Measurements from ENCODE around the gene BCKDK.
"Not testable (repeated sequence)": the region's sequence is repeated elsewhere in the genome, so short reads cannot be mapped to it uniquely, and the experiment has no call there.

BCKDK gene

DNA sequence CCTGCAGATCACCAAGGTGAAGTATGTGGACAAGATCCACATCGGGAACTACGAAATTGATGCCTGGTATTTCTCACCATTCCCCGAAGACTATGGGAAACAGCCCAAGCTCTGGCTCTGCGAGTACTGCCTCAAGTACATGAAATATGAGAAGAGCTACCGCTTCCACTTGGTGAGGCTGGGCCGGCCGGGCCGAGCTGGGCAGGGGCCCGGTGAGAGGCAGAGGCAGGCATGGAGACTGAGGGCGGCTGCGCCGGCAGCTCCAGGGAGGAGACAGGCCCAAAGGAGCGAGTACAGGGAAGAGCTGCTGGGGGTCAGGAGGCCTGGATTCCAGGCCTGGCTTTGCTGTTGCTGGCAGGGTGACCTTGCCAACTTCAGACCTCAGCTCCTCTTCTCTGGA lies 19.0 kb downstream of the BCKDK start:
- DNase-seq (ENCODE audit: low spot score): no peak

DNA sequence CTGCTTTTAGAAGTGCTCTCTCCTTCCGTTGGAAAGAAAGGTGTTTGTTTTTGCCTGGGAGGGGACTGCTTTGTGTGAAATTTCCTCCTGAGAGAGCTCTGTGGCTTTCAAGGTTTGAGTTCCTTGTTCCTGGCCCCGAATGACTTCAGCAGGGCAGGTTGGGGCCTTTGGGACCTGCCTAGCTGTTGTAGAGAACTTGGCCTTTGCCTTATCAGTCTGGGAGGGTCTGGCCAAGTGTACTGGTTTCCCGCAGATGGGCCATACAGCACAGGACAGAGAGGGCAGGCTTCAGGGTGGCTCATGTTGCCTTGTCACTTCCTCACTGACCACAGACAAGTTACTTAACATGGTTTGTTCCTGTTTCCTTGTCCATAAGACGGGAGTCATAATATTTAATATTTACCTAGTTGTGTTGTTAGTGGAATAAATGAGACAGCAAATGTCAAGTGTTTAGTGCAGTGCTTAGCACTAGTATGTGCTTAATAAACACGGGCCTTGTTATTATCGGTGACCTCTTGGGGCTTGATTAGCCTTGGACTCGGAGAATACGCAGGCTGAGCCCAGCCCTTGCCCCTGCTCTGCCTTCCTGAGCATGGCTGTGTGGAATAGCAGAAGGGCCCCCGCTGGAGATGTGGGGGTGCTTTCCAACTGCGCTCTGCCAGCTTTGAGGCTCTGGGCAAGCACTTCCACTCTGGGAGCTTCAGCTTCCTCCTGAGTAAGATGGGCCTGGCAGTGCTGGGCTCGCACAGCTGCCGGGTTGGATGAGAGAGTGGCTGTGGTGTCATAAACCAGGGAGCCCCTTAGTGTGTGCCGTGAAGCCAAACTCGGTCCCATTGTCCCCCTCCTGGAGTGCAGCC lies 20.8 kb downstream of the BCKDK start:
- DNase-seq (ENCODE audit: low spot score): no peak

DNA sequence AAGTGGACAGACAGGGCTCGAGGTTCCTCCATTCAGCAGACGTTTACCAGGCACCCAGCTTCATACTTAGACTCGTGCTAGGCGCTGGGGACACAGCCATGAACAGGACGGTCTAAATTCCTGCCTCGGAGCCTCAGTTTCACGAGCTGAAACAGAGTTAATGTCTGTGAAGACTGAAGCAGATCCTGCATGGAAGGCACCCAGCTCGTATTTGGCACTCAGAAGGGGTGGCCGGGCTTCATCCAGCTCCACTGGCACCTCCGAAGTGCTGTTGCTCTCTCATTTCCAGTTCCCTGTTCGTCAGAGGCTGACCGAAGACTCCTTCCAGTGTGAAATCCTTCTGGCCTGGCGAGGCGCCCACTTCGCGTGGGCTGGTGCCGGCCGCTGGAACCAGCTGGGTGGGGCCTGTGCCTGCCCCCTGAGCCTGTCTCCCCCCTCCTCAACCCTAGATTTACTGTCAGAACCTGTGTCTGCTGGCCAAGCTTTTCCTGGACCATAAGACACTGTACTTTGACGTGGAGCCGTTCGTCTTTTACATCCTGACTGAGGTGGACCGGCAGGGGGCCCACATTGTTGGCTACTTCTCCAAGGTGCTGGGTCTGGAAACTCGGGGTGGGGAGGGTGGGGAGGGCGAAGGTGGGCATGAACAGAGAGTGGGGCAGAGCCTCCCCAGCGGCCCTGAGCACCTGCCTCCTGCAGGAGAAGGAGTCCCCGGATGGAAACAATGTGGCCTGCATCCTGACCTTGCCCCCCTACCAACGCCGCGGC lies 21.6 kb downstream of the BCKDK start:
- no peak for DNase-seq (ENCODE audit: low spot score)

DNA sequence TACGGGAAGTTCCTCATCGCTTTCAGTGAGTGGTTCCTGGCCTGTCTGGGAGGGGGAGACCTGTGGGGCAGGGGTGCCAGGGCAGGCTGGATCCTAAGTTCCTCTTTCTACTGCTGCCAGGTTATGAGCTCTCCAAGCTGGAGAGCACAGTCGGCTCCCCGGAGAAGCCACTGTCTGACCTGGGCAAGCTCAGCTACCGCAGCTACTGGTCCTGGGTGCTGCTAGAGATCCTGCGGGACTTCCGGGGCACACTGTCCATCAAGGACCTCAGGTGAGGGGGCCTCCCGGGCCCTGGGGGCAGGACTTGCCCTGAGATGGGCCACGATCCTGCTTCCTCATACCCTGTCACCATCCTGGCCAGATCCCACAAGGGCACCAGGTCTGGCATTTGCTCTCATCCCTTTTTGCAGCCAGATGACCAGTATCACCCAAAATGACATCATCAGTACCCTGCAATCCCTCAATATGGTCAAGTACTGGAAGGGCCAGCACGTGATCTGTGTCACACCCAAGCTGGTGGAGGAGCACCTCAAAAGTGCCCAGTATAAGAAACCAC lies 22.2 kb downstream of the BCKDK start:
- DNase-seq (ENCODE audit: low spot score): no peak

DNA sequence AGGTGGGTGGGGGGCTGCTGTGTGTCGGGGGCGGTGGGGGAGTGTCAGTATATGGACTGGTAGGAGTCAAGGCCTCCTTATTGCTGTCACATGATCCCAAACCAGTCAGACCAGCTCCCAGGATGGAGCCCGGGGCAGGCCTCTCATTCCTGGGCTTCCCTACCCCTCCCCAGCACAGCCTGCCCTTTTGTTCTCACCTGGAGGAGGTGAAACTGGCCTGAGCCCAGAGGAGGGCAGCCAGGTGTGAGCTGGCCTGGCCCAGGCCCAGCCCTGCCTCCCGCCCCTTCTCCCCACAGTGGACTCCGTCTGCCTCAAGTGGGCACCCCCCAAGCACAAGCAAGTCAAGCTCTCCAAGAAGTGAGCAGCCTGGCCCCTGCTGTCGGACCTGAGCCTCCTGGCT lies 22.7 kb downstream of the BCKDK start:
- no peak for DNase-seq (ENCODE audit: low spot score)

DNA sequence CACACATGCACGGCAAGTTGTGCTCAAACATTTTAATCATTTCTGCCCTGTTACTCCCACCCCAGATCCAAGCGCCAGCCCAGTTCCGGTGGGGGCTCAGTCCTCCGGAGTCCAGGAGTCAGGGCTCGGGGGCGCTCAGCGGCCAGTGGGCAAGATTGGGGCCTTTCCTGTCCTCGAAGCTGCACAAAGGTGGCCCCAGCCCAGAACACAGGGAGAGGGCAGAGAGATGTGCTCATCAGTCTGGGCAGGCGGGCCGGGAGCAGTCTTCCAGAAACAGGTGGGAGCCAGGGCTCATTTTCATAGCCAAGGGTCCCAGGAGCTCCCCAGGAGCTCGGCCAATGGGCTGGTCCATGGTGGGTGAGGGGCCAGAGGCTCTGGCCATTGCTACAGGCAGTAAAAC lies 23.2 kb downstream of the BCKDK start:
- no peak for DNase-seq (ENCODE audit: low spot score)

DNA sequence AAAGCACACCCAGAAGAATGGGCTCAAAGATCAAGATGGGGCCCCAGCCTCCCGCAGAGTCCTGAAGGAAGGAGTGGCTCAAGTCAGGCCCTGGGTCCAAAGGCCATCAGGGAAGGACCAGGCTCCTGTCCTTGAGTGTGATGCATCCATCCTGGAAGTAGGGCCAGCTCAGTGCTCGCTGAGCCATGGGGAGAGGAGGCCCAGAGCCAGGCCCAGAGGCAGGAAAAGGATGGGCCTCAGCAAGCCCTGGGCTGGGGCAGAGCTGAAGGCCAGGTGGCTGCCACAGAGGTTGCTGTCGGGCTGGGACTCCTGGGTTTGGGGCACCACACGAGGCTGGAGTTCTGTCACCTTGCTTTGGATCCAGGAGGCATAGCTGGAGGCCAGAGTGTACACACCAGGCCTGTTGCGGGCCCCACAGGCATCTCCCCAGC lies 23.7 kb downstream of the BCKDK start:
- DNase-seq (ENCODE audit: low spot score): no peak

DNA sequence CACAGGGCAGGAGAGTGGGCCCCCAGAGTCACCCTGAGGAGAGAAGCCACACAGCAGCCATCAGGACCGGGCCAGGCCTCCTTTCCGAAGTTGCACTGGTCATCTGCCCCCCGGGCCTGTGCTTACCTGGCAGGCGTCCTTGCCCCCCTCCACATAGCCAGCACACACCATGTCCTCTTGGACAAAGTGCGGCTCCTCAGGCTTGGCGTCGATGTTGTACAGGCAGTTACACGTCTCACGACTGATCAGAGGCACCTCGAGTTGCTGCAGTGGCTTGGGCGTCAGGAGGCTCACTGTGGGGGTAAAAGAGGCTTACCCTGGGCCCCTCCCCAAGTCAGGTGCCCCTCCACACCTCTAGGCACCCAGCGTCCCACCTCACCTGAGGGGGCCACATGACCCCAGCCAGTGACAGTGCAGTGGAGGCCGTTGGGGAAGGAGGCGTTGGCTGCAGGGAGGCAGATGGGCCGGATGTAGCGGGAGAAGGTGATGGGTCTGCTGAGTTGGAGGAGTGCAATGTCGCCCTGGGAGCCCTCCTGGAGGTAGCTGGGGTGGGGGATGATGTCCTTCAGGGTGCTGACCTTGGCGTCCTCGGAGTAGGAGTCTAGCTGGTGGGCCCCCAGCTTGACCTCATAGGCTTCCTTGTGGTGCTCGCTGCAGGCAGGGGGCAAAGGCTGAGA lies 24.3 kb downstream of the BCKDK start:
- no peak for DNase-seq (ENCODE audit: low spot score)

DNA sequence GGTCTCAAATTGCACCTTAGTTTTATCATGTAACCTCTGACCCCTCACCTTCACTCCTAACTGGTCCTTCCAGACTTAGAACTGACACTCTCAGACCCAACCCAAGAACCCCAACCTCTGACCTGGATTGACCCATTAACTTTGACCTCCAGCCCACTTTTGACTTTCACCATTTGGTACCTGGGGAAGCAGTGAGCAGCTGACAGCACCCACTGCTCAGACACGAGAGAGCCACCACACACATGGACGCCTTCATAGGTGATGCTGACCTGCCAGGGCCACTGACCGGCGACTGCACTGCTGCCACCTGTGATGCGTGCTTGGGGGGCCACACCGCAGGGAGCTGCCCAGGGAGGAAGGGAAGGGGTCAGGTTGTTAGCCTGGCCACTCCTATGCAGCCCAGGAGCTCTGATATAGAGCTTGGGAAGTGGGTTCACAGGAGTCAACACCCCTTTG lies 24.9 kb downstream of the BCKDK start:
- no peak for DNase-seq (ENCODE audit: low spot score)

DNA sequence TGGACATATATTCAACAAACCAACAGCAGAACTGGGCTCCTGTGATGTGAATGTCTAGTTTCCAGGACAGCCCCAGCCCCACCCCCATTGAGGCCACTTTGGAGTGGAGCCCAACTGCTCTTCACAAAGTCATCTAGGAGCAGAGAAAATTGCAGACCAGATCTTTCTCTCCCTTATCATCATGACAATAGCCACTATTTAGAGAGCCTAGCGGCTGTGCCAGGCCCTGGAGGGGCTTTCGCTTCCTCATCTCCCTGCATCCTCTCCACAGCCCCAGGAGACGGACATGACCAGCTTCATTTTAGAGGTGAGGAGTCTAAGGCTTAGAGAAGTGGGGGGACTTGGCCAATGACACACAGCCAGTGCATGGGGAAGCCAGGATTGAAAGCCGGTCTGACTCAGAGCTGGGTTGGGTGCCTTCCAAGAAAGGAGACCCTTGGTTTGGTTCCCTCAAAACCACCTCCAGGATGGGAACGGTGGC lies 25.9 kb downstream of the BCKDK start:
- no peak for DNase-seq (ENCODE audit: low spot score)

DNA sequence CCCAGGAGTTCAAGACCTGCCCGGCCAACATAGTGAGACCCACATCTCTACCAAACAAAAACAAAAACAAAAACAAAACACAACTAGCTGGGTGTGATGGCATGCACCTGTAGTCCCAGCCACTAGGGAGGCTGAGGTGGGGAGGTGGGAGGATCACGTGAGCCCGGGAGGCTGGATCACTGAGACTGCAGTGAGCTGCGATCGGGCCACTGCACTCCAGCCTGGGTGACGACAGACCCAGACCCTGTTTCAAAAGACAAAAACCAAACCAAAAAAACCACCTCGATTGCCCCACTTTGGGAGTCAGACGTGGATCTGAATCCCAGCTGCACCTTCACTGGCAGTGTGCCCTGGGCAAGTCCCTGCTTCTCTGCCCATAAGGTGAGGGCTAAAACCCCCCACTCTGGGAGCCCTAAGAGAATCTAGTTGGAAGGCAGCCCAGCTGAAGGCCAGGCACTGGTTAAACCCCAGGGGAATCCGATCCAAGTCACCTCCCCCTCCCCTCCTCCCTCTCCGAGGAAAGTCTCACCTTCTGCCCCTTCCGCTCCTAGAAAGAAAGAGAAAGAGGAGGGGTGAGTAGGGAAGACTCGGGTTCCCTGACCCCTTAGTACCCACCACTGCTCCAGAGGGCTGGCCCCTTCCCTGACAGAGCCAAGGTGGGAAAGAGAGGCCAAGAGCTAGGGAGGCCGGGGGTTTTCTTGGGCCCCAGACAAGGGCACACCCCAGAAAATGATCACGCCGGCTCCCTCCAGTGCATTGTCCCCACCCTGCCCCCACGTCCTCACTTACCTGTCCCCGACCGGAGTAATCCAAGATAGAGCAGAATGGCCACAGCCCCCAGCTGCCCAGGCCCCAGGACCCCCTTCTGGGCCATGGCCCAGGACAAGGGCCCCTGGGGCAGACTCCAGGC lies 26.7 kb downstream of the BCKDK start:
- DNase-seq (ENCODE audit: low spot score): no peak

DNA sequence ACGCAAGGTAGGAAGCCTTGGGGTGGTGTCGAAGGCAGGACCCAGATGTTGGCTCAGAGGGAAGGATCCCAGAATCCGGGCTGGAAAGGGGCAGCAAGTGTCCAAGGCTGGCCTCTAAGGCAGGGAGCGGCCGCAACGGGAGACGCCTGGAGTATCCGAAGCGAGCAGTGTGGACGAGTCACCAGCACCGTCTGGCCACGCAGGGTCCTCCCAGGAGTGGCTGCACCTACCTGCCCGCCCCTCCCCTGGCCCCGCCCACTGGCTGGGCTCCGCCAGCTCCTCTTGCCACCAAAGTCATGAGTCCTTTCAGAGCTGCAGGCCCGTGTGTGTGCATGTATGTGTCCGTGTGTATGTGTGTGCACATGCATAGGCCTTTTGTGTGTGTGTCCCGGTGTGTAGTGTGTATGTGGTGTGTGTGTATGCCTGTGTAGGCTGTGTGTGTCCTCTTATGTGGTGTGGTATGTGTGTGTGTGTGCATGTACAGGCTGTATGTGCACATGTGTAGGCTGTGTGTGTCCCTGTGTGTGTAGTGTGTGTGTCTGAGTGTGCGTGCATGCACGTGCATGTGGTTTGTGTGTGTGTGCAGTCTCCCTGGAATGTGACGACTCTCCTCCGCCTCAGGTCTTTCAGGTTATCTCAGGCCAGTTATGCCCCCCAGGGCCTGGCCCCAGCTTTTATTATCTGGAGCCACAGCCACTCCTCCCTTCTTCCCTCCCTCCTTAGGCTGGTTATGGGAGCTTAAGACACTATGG lies 27.5 kb downstream of the BCKDK start, which contains the start of gene PRSS8:
Gene PRSS8 (minus strand): TSS at position 193 of the 752 bp plus-strand sequence. CDS start 229 bp downstream, outside the sequence.
- DNase-seq (ENCODE audit: low spot score): no peak

DNA sequence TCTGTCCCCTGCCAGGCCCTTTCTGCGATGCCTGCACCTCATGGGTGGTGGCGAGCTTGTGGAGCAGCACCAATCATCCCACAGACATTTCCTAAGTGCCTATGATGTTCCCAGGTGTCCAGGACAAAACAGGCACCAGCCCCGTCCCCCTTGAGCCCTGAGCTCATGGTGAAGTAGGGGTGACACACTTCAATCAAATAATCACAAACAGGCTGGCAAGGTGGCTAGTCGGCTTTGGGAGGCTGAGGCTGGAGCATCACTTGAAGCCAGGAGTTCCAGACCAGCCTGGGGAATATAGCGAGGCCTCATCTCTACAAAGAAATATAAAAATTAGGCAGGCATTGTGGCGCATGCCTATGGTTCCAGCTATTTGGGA lies 28.1 kb downstream of the BCKDK start:
- no peak for DNase-seq (ENCODE audit: low spot score)

DNA sequence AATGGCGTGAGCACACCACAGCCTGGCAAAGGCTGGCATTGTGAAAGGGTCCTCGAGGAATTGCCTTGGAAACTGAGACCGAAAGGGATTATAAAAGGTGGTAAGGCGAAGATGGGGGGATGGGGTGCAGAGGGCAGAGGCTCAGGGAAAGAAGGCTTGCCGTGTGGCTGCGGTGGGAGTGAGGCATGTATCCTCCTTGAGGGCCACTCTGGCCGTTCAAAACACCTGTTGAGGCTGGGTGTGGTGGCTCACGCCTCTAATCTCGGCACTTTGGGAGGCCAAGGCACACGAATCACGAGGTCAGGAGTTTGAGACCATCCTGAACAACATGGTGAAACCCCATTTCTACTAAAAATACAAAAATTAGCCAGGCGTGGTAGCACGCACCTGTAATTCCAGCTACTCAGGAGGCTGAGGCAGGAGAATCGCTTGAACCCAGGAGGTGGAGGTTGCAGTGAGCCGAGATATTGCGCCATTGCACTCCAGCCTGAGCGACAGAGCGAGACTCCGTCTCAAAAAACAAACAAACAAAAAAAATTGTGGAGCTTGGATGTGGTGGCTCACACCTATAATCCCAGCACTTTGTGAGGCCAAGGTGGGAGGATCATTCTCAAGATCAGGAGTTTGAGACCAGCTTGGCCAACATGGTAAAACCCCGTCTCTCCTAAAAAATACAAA lies 28.8 kb downstream of the BCKDK start:
- DNase-seq (ENCODE audit: low spot score): not testable (repeated sequence)

DNA sequence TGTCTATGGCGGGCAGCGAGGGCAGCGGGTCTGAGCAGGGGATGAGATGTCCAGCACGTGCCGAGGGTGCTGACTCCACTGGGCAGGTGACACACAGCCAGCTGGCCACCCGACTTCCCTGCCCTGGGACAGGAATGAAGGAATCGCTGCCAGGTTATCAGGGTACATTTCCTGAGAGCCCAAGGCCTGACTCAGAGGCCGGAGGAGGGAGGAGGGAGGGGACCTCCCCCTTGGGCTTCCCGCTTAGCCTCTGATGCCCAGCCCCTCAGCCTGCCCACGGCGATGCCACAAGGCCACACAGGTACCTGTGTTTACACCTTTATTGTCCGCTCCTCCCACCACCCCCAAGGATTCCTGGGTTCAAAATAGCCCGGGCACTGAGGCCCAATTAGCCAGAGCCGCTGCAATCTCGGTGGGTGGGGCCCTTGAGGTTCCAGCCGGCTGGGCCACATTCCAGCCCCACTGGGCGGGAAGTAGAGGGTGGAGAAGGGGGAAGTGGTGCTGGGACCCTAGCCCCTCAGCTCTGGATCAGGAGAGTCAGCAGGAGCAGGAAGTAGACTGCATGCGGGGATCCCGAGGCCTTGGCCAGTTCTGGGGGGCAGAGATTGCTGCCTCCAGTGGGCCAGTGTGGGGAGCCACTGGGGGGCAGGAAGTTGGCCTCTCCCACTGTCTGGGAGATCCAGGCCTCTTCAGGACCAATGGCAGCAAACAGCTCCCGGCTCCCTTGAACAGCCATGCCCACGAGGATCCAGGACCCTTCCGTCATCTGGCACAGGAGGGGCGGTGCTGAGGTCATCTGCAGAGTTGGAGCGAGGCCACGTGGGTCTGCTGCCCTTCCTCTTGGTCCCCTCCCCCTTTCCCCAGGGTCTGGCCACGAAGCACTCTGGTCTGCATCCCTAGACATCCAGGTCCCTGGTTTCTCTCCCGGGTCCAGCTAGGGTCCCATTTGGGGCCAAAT lies 30.7 kb downstream of the BCKDK start:
- no peak for DNase-seq (ENCODE audit: low spot score)

DNA sequence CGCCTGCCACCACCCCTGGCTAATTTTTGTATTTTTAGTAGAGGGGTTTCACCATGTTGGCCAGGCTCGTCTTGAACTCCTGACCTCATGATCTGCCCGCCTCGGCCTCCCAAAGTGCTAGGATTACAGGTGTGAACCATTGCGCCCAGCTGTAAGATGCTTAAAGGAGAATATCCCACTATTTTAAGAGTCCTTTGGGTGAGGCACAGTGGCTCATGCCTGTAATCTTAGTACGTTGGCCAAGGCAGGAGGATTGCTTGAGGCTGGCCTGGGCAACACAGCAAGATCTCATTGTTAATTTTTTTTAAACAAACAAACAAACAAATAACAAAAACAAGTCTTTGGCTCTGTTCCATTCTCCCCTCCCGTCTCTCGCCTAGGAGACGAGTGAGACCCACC lies 32.9 kb downstream of the BCKDK start:
- DNase-seq (ENCODE audit: low spot score): not testable (repeated sequence)

DNA sequence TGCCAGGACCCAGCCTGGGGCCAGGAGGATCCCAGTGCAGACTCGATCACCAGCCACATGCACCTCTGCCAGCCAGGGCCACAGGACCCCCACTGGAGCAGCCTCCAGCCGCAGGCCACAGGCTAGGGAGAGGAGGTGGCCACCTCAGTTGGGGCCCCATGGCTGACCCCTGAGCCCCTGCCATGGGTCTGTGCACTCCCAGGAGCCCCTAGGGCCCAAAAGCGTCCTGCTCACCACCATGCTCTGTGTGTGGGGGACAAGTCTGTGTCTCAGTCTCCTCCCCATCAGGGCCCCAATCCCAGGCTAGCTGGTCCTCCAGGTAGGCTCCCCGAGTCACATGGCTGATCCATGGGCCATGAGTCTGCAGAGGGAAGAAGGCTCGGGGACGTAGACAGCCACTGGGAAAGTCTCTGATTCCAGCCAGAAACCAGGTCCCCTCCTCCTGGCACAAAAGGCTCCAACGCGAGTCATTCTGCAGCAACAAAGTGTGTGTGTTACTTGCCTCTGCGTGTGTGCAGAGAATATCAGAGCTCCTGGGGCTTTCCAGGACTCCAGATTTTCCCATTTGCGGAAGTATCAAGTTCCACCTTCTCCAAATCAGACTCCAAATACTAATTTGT lies 33.4 kb downstream of the BCKDK start:
- no peak for DNase-seq (ENCODE audit: low spot score)
